Stimulated activated naive CD4-positive, alpha-beta T cell treated with Interleukin-2 at 50 U/mL for 16 hours (primary cell): ENCODE data around the gene RARB.

Experiments used
- DNase-seq: peaks from one replicate; lab custom pipeline; 2025; lab: John Stamatoyannopoulos, UW

RARB gene

GRCh38 chr3:25580534-25580933 lies 152.5 kb downstream of the RARB start:
- DNase-seq = no peak

GRCh38 chr3:25581335-25581734 lies 153.3 kb downstream of the RARB start:
- DNase-seq = no peak

- DNase-seq = no peak
These were observed 153.8 kb downstream of the RARB start for GRCh38 chr3:25581823-25582222.

GRCh38 chr3:25582242-25582641 lies 154.2 kb downstream of the RARB start:
- DNase-seq = no peak

GRCh38 chr3:25583343-25583742 lies 155.3 kb downstream of the RARB start:
- no peak for DNase-seq

- no peak for DNase-seq
These were observed 156.1 kb downstream of the RARB start for GRCh38 chr3:25584011-25584789.

- no peak for DNase-seq
These were observed 157.5 kb downstream of the RARB start for GRCh38 chr3:25585361-25586166.

- DNase-seq = no peak
These were observed 158.1 kb downstream of the RARB start for GRCh38 chr3:25586167-25586505.

GRCh38 chr3:25586553-25586952 lies 158.5 kb downstream of the RARB start:
- DNase-seq = no peak

- no peak for DNase-seq
These were observed 159.0 kb downstream of the RARB start for GRCh38 chr3:25587094-25587493.

- no peak for DNase-seq
These were observed 159.5 kb downstream of the RARB start for GRCh38 chr3:25587526-25587925.

- DNase-seq = no peak
These were observed 159.9 kb downstream of the RARB start for GRCh38 chr3:25587975-25588374.

- no peak for DNase-seq
These were observed 160.5 kb downstream of the RARB start for GRCh38 chr3:25588441-25589103.

GRCh38 chr3:25589104-25589782 lies 161.2 kb downstream of the RARB start:
- DNase-seq = no peak

- no peak for DNase-seq
These were observed 161.8 kb downstream of the RARB start for GRCh38 chr3:25589783-25590258.

- no peak for DNase-seq
These were observed 164.5 kb downstream of the RARB start for GRCh38 chr3:25592510-25592968.

GRCh38 chr3:25593001-25593400 lies 164.9 kb downstream of the RARB start:
- DNase-seq = no peak

- DNase-seq = no peak
These were observed 166.0 kb downstream of the RARB start for GRCh38 chr3:25594007-25594502.

GRCh38 chr3:25597535-25598101 lies 169.6 kb downstream of the RARB start:
- no peak for DNase-seq

GRCh38 chr3:25603703-25604102 lies 175.6 kb downstream of the RARB start:
- no peak for DNase-seq

GRCh38 chr3:25604107-25604805 lies 176.2 kb downstream of the RARB start:
- DNase-seq = no peak
